Esophagus squamous epithelium (tissue), 4 donors: ENCODE data around the gene CTRL.

ENCODE experiments used
- POLR2A ChIP-seq, 4 donors: fragments of 450-650 bp; IDR thresholded peaks; one replicate each; pipeline ENCODE4 v1.6.1; 2017; ENCODE audit warnings: antibody characterized with exemption in 4 of 4, mild to moderate bottlenecking in 4 of 4, moderate library complexity in 3 of 4
- TF ChIP-seq, protein P1 (sequence below), 6 experiments: fragments of 450-650 bp in 4 of 6; fragments of 200-600 bp in 2 of 6; sonication (generic) in 2 of 6; IDR thresholded peaks; one replicate each; pipeline ENCODE4 v1.5.1; 2016 to 2019; ENCODE audit warnings: antibody characterized with exemption in 6 of 6, mild to moderate bottlenecking in 4 of 6, moderate library complexity in 4 of 6

DNA sequence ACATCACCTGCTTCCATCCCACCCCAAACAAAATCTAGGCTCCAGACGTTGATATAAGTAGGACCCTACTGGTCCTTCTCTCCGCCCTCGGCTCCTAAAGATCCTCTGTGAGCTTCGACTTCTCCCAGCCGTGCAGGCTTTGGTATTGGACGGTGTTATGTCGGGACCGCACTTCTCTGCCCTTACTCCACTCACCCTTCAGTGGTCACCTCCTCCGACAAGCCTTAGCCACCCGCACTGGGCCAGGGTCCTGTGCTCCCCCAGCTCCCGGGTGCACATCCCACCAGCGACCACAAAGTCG lies 3.4 kb upstream of the CTRL start:
- TF ChIP-seq, protein P1, sequence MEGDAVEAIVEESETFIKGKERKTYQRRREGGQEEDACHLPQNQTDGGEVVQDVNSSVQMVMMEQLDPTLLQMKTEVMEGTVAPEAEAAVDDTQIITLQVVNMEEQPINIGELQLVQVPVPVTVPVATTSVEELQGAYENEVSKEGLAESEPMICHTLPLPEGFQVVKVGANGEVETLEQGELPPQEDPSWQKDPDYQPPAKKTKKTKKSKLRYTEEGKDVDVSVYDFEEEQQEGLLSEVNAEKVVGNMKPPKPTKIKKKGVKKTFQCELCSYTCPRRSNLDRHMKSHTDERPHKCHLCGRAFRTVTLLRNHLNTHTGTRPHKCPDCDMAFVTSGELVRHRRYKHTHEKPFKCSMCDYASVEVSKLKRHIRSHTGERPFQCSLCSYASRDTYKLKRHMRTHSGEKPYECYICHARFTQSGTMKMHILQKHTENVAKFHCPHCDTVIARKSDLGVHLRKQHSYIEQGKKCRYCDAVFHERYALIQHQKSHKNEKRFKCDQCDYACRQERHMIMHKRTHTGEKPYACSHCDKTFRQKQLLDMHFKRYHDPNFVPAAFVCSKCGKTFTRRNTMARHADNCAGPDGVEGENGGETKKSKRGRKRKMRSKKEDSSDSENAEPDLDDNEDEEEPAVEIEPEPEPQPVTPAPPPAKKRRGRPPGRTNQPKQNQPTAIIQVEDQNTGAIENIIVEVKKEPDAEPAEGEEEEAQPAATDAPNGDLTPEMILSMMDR (IDR thresholded peaks at IDR 0.05) = no peak
- TF ChIP-seq POLR2A (IDR thresholded peaks at IDR 0.05) = no peak
